ENCODE measurements around the gene CCBE1. TPM values are rescaled to one million over a fixed set of nuclear protein-coding genes. Genes with fewer than 3 reads are reported as not detected.
"Not testable (repeated sequence)": the region's sequence is repeated elsewhere in the genome, so short reads cannot be mapped to it uniquely, and the experiment has no call there.

CCBE1 gene
- total and polyA plus RNA-seq, 2 of the 4 experiments (the other 2 are of a cell fraction): 64.8 to 148 TPM

GRCh38 chr18:59737335-59737734 is 40.1 kb upstream of the CCBE1 start:
- H2AFZ ChIP-seq (replicated peaks; ENCODE audit: low read length, poor library complexity); H3K4me2 ChIP-seq (ENCODE audit: low read depth, low read length); H3K9ac ChIP-seq (ENCODE audit: low read depth, low read length); BruUV-seq (replicated peaks); POLR2A ChIA-PET (ENCODE audit: unreplicated experiment); H4K8ac ChIP-seq (ENCODE audit: low read depth in 2 of 2, low read length in 2 of 2); H3K27ac ChIP-seq (ENCODE audit: insufficient read depth, low read length); CTCF ChIA-PET; H4K91ac ChIP-seq (ENCODE audit: insufficient read depth, low read depth, low read length); H3K4me1 ChIP-seq (ENCODE audit: control insufficient read depth, insufficient read depth, low read length); H3K27me3 ChIP-seq (ENCODE audit: control insufficient read depth, insufficient read depth, low read length); H2BK20ac ChIP-seq (ENCODE audit: low read depth, low read length); H3K4me3 ChIP-seq (ENCODE audit: insufficient read depth, low read depth, low read length); in situ Hi-C loops (cut with MboI; ENCODE audit: low sequenced_read_pairs); H3K14ac ChIP-seq (replicated peaks; ENCODE audit: low read depth, low read length); H2BK120ac ChIP-seq (ENCODE audit: low read depth, low read length); H2BK5ac ChIP-seq (ENCODE audit: low read depth, low read length, poor library complexity, severe bottlenecking); H3K23ac ChIP-seq (ENCODE audit: low read depth, low read length); H2AK9ac ChIP-seq (replicated peaks; ENCODE audit: low read depth, low read length, poor library complexity); DNase-seq; H3K18ac ChIP-seq (ENCODE audit: low read depth, low read length); H2BK15ac ChIP-seq (ENCODE audit: low read depth, low read length); H4K20me1 ChIP-seq (ENCODE audit: insufficient read depth, low read length); H3K79me1 ChIP-seq (ENCODE audit: low read depth in 1 of 2, low read length in 2 of 2); H4K5ac ChIP-seq (ENCODE audit: low read depth, low read length); H3K36me3 ChIP-seq (ENCODE audit: control insufficient read depth, insufficient read depth, low read length); H3K56ac ChIP-seq (ENCODE audit: extremely low read depth, insufficient read depth, low read length); H3K9me3 ChIP-seq (ENCODE audit: control insufficient read depth, insufficient read depth, low read length); ATAC-seq (ENCODE audit: low read depth); dilution Hi-C loops (cut with HindIII; ENCODE audit: low sequenced_read_pairs, unreplicated experiment); H3K9me1 ChIP-seq (ENCODE audit: insufficient read depth, low read length): not testable (repeated sequence)
- 100% methylated on average over 4 of the region's 7 CpGs; no CpG with 5 or more reads in 1 of the 2 experiments for WGBS, 2 experiments (ENCODE audit: extremely low coverage in 2 of 2, insufficient read length in 1 of 2)
- intact Hi-C loops (cut with micrococcal nuclease): loop anchor here (2.0 kb wide), 1 partner anchor 15 kb away; no protein-coding TSS in a partner anchor
- Histone ChIP-seq H2AK5ac (ENCODE audit: low read depth, low read length) (peak overlapping the region; percentile 20), H3K4ac (ENCODE audit: low read depth, low read length) (peak overlapping the region; percentile 48)

All from IMR-90 (cell line).